ENCODE results near the gene TYK2.

Gene TYK2

DNA sequence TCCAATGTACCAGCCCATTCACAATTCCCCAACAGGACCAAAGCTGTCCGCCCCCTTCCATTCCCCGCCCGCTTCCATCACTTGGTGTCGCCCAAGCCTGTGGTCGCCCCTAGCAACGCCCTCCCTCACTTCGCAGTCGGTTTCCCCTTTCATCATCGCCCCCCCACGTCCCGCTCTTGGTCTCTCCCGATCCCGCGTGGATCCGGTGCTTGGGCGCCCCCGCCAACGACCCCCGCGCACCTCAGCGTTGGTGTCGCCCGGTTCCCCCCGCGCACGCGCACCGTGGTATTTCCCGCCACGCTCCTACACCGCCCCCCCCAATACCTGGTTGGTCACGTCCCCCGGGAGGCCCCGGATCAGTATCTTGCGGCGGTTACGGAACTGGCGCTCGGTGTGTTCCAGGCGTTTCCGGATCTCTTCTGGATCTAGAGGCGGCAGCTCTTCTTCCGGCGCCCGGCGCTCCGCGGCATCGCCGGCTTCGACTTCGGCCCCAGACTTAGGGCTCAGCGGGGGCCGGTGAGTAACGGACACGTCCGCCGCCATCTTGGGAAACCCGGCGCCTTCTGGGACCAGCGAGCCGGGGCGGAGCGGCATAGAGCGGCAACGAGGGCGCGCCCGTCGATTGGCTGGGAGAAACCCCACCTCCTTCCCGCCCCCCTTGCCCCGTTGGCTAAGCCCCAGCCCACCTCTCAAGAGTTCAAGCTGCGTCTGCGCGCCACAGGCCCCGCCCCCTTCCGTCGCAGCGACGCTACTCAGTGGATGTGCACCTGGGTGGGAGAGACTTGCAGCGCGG lies 47.2 kb downstream of the TYK2 start, which contains the start of gene RAVER1:
TSS of gene RAVER1 (minus strand) at position 565 of the 793 bp plus-strand sequence. CDS start at position 543, 22 bp downstream.
- DNase-seq, result peak; percentile 94

DNA sequence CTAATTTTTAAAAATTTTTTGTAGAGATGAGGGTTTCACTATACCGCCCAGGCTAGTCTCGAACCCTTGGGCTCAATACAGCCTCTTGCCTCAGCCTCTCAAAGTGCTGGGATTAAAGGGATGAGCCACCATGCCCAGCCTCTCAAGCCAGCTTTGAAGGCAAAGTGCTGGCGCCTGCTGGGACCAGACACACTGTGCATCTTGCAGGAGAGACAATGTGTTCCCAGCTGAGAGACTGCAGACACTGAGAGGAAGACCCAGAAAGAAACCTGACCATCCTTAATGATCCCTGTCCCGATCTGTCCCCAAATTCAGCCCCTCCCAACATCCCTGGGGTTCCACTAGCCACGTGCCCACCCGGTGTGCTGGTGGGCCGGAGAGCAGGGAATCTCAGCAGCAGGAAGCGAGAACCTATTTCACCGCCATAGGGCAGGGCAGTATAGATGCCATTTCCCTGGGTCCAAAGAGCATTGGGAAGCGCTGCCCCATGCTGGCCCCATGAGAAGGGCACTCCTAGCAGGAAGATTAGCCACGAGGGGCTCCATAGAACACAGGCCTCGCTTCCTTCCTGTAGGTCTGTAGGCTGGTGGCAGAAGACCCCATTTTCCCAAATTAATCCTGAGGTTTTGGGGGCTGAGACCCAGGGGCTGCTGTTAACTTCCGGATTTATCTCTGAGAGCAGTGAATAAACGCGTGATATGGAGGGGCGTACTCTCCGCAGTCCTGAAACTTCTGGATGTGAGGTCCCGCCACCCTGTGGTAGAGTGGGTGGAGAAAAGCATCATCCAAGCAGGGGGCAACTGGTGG lies 48.0 kb downstream of the TYK2 start:
- no peak for DNase-seq

DNA sequence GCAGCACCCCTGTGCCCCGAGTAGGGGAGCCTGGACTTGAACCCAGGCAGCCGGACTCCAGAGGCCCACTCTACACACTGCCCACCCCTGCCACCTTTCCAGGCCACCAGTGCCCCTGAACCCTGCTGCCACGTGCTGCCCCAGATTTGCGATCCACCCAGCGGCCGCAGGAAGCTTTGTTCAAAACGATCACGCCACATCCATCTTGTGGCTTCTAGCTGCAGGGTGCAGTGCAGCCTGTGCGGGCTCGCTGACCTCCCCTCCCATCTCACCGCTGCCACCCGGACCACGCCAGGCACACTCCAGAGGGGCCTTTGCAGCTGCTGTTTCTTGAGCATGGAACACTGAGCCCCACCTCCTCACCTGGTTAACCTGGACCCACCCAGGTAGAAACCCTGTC lies 50.8 kb downstream of the TYK2 start:
- no peak for DNase-seq

DNA sequence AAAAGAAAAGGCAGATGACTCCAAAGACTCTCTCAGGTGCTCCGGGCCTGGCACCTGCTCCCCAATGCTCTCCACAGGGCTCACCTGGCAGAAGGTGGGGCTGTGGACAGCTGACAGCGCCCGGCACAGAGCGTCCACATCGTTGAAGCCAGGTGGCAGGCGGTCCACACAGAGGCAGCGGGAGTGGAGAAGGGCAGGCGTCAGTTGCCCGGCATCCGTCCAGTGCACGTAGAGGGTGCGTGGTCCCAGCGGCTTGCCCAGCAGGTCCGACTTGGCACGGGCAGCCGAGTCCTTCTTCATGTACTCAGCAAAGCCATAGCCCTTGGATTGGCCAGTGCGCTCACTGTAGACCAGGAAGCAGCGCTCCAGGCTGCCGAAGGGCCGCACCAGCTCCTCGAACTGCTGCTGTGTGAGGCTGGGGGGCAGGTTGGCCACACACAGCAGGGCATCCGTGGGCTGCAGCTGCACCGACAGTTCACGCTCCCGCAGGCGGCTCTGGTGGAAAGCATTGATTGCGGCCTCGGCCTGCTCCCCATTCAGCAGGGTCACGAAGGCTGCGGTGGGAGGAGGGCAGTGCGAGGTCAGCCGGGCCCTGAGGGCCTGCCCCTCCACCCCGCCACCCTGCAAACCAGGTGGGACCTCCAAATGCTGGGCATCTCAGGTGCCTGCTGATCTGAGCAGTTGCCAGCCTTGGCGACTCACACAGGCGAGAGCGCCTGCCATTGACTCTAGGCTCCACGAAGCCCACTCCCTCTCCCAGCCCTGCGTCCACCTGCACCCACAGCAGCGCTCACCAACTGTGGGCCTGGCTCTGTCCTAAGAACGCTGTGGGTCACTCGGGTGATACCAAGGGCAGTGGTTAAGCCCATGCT lies 51.6 kb downstream of the TYK2 start:
- DNase-seq, result no peak

DNA sequence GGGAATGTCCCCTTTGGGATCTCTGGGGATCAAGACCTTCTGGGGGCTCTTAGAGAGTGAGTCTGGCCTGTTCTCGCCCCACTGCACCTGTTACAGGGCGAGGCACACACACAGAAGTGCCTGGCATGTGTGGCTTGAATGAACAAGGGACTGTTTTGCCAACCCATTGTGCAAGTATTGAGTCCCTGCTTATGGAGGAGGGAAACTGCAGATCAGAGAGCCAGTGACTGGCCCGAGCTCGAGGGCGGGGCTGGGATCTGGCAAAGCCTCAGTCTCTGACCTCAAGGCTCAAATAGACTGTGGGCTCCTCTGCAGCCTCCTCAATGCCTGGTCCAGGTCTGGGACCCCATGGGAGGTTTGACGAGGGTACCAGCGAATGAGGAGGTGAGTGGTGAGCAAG lies 52.6 kb downstream of the TYK2 start:
- DNase-seq, result no peak

DNA sequence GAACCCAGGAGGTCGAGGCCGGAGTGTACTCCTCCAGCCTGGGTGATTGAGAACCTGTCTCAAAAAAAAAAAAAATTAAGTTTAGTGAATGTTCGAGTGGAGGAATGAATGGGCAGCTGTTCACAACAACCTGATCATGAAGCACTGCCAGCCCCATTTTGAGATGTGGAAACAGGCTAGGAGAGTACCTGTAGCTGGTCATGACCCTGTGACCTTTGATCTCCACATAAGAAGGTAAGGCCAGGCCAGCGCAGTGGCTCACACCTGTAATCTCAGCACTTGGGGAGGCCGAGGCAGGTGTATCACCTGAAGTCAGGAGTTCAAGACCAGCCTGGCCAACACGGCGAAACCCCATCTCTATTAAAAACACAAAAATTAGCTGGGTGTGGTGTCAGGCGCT lies 54.6 kb downstream of the TYK2 start:
- DNase-seq, result no peak

DNA sequence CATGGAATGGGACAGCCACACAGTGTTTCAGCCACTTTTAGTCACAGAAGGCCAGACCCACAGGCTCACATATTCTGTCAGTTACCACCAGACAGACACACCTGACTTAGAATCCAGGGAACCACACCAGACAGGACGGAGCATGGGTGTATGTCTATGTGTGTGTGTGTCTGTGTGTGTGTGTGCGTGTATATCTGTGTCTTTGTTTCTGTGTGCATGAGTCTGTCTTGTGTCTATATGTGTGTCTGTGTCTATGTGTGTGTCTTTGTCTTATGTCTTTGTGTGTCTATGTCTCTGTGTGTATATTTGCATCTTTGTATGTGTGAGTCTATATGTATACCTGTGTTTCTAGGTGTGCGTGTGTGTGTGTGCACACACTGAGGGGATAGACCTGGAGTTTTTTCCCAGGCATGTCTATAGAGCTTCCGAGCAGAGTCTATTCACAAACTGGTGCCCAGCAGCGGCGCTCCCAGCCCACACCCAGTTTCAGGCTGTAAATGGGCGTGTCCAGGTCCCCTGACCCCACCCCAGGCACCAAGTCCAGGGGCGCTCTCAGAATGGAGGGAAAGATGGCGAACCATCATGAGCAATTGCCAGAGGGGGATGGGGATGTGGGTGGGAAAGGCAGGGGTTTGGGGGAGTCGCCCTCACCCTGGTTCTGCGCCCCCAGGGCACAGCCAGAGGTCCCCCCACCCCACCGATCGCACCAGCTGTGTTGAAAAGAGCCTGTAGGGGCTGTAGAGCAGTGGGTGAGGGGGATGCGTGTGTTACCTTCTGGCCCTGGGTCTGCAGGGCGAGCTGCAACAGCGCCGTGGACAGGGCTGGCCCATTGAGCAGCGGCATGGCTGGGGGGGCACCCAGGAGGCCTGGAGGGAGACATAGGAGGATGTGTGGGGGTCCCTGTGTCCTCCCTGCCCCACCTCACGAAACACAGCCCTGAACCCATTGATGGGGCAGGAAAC lies 58.2 kb downstream of the TYK2 start:
- DNase-seq, result no peak

DNA sequence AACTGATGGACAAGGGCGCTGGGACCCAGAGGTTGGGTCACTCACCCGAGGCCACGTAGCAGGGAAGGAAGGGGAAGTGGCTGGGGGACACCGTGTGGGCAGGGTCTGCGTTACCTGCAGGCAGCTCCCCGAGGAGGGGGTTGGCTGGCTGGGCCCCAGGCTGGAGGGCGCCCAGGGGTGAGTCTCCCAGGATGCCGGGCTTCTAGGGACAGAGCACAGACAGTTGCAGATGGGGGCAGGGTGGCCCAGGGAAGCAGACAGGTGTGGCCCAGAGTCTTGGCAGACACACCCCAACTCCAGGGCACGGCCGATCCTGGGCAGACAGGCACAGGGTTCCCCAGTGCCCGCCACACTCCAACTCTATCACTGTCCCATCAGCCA lies 59.0 kb downstream of the TYK2 start:
- DNase-seq, result no peak

DNA sequence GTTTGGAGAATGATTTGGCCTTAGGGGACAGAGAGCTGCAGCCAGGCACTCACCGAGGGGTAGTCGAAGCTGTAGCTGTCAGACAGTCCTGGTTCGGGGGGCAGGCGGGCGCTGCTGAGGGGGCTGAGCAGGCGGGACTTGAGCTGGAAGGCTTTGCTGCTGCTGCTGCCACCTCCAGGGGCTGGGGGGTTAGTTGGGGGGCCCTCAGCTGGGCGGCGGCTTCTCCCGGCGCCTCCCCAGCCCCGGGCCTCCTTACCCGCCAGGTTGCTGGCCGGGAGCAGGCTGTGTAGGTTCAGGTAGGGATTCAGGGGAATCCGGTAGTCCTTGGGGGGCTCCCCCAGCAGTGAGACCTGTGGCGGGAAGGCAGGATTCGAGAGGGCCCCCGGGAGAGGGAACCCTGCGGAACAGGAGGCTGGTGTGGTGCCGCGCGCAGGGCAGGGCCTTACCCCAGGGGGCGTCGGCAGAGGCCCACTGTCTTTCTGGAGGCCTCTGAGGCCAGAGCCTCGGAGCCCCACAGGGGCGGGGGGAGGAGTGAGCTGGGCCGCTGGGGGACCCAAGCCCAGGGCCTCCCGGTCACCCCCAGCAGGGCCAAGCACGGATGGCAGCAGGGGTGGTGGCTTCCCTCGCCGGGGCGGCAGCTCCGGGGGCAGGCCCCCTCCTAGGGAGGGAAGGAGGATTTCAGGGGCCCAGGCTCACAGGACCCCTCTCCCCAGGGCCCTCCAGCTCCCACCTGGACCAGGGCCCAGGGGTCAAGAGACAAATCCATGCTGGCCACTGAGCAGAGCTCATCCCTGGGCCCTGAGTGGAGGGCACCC lies 59.6 kb downstream of the TYK2 start:
- no peak for DNase-seq

DNA sequence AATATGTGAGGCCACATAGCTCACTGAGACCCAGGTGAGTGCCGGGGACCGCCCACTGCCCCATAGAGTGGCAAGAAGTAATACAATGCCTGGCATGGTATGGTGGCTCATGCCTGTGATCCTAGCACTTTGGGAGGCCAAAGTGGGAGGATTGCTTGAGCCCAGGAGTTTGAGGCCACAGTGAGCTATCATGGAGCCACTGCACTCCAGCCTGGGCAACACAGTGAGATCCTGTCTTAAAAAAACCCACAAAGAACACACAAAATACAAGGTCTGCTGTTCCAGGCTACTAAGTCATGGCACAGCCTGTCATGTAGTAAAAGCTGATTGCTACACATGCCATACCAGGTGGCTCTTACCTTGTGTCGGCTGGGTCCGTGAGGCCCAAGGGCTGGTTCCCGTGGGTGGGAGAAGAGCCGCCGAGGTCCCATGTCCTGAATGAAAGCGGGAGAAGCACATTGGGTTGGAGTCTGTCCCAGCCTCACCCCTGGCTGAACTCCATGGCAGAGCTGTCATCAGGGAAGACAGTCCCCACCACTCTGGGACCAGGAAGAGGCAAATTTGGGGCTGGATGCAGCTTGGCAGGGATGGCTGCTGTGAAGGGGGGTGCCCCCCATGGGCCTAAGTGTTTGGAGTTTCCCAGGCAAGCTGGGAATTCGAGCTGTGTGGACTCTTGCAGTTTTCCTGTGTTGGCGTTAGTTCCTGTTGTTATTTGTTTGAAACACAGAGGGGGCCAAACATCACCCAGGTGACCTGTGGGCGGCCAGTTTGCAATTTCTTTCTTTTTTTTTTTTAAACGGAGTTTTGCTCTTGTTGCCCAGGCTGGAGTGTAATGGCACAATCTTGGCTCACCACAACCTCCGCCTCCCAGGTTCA lies 61.3 kb downstream of the TYK2 start:
- no peak for DNase-seq

DNA sequence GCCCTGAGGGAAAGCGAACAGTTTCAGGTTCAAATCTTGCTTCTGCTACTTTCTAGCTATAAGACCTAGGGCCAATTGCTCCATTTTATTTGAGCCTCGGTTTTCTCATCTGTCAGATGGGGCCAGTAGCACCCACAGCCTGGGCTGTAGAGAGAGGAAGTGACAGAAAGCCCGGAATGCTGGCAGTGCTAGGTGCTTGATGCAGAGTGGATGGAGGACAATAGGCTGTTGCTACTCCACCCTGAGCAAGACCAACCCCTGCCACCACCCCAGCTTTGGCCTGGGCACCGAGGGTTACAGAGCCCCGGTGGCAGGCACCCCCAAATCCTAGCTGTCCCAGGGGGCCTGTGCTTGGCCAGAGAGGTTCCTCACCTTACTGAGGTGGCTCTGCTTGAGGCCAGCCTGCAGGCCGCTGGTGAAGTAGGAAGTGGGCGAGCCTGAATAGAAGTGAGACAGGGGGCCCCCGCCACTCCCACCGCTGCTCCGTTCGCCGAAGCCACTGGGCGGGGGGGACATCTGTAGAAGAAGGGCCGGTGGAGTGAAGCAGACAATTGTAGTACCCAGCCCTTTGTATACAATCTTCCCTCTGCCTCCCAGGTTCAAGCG lies 62.4 kb downstream of the TYK2 start:
- no peak for DNase-seq

DNA sequence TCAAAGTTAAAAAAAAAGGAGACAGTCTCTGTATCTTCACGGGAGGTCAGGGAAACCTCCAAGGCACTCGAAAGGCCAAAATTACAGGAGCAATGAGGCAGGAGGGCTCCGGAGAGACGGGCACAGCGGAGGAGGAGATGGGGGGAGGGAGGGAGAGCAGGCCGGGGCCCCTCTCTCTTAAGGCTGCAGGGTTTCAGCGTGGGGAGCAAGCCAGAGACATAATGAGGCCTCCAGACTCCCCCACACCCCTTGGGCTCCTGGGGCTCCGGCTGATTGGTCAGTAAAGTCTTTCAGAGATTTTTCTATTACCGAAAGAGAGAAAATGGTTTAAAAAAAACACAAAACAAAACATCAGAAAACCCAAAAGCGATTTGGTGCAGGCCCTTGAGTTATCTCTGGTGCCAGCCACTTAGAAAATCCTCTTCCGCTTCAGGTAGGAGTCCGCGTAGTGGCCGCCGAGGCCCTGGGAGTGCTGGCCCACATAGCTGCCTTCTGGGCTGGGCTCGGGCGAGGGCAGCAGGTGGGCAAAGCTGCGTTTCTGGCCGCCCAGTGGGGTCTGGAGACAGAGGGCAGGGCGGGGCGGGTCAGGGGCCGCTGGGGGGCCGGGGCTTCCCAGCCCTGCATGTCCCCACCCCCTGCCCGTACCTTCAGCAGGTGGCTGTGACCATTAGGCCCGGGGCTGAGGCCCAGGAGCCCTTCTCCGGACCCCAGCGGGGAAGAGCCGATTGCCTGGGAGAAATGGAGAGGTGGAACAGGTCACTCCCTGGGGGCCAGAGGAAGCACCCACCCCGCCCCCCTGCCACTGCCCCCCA lies 63.1 kb downstream of the TYK2 start:
- DNase-seq, result no peak

DNA sequence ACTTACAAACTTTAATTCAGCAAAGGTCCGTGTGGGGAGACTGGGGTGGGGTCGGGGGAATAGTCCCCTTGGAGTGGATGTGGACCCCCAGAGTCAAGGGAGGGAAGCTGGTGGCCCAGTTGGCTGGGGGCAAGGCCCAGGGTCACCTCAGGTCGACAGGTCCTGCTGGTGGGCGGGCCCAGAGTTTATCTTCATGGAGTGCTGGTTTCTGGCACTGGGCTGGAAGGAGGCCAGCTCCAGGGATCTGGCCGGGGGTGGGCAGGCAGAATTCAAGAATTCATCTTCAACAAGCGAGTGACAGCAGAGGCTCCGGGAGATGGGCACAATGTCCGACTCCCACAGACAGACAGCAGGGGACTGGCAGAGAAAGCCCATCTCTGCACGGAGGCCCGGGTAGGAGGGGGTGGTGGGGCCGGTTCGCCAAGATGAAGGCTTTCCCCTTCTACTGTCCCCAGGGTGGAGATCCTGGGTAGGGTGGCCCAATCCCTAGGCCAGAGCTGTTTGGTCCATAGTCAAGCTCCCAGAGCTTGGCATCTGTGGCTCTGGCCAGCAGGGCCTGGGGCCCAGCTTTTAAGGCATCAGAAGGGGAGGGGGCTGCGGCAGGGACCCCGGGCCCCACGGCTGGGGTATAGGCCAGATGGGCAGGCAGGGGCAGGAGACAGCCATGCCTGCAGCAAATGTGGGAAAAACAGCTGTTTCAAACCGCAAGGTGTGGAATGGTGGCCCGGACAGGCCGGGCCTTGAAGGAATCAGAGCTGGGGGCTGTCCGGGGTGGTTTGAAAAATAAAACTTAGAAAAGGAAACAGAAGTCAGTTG lies 63.9 kb downstream of the TYK2 start:
- DNase-seq, result no peak

DNA sequence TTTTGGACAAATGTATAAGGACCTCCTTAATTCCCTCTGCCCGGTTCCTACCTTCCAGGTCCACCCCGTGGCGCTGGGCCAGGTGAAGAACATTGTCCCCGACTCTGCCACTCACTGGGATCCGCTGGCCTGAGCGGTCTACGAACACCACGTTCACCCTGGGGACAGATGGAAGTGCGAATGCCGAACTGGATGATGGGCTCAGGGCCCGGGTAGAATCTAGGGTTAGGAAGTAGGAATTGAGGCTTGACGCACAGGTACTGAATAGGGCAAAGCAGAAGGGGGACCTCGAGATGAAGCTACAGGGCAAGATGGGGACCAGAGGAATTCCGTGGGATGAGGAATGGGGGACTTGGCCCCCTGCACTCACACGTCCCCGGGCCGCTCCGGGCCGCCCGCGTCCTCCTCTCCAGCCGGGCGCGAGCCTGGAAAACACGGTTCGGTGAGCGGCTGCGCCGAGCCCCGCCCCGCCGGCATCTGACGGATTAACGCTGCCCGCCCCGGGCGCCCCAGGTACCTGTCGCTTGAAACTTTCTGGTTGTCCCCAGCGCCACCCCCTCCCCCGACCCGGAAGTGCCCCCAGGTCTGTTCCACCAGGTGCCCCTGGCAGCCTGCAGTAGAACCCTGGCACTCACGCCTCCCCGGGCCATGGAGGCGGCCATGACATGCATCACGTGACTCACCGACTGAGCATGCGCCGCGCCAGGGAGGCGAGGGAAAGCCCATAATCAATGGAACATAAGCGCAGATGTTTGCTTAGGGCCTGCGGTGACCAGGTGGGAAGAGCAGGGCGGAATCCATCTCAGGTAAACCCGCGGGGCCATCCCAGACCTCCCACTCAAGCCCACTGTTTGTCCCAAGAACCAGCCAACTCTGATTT lies 64.8 kb downstream of the TYK2 start, which contains the start of gene FDX2:
TSS of gene FDX2 (minus strand) at position 681 of the 880 bp plus-strand sequence. CDS start at position 662, 19 bp downstream.
- DNase-seq, result peak; percentile 91

DNA sequence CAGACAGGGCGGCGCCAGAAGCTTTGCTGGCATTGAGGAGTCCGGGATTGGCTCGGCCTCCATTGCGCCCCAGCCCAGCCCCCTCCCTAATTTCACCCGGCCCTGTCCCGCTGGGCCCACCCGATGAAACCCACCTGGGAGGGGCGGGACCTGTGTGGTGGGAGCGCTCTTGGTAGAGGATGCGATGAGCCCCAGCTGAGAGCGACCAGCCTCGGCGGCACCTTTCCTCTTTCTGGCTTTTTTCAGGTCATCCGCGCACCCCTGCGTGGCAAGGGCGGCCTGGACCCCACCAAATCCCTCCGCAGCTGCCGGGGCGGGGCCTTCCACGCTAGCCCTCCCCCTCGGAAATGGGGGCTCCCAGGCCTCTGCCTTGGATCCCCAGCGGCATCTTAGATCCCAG lies 70.9 kb downstream of the TYK2 start, which contains the start of gene ZGLP1:
TSS of gene ZGLP1 (minus strand) at position 393 of the 400 bp plus-strand sequence.
- no peak for DNase-seq

DNA sequence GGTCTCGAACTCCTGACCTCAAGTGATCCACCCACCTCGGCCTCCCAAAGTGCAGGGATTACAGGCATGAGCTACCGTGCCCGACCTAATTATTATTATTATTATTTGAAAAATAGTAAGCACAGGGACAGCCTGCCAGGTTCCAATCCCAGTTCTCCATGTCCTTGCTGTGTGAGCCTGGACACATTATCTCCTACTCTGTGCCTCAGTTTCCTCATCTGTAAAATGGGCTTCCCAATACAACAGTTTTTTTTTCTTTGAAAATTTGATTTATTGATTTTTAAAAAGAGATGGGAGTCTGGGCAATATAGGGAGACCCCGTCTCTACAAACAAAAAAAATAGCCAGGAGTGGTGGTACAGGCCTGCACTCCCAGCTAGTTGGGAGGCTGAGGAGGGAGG lies 74.0 kb downstream of the TYK2 start:
- DNase-seq, result no peak
